ENCODE measurements around the gene SPSB4. TPM values are rescaled to one million over a fixed set of nuclear protein-coding genes. Genes with fewer than 3 reads are reported as not detected.

The SPSB4 gene
- total and polyA plus RNA-seq, 9 donors = 0.07 to 0.57 (median 0.12) TPM; not detected in 5

DNA sequence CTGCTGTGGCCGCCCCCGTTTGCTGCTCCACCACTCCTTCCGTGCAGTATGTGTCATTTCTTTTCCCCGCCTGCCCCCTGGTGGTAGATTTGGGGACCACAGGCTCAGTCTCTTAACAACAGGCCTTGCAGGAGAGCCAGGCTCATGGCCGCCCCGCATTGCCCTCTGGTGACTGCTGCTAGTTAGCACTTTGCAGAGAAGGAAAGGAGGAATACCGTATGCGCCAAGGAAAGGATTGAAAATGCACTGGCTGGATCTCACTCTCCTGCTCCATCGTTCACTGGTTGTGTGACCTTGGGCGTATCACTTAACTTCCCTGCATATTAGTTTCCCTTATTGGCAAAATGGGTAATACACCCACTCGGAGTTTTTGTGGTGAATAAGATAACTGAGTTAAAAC lies 141.2 kb downstream of the SPSB4 start:
- Histone ChIP-seq H3K36me3 (no peaks in the 10 kb centered on the region), H3K4me3 (no peak overlapping the region), H3K9me3 (no peaks in the 10 kb centered on the region), H3K27me3 (no peaks in the 10 kb centered on the region), H3K27ac (no peak overlapping the region), H3K4me1 (ENCODE audit: insufficient read depth) (no peaks in the 10 kb centered on the region)
- 4 to 7% (median 6%) methylated on average over 11 of the region's 11 CpGs for WGBS, 3 donors
- TF ChIP-seq EP300 (IDR thresholded peaks at IDR 0.05) (no peak), POLR2A (IDR thresholded peaks at IDR 0.05) (no peak)
- TF ChIP-seq, protein P1, sequence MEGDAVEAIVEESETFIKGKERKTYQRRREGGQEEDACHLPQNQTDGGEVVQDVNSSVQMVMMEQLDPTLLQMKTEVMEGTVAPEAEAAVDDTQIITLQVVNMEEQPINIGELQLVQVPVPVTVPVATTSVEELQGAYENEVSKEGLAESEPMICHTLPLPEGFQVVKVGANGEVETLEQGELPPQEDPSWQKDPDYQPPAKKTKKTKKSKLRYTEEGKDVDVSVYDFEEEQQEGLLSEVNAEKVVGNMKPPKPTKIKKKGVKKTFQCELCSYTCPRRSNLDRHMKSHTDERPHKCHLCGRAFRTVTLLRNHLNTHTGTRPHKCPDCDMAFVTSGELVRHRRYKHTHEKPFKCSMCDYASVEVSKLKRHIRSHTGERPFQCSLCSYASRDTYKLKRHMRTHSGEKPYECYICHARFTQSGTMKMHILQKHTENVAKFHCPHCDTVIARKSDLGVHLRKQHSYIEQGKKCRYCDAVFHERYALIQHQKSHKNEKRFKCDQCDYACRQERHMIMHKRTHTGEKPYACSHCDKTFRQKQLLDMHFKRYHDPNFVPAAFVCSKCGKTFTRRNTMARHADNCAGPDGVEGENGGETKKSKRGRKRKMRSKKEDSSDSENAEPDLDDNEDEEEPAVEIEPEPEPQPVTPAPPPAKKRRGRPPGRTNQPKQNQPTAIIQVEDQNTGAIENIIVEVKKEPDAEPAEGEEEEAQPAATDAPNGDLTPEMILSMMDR (IDR thresholded peaks at IDR 0.05) = peak; percentile 83 to 98 (median 98)
- intact Hi-C loops (cut with DNase I) = loop anchor here (2.0 to 10.0 kb wide), 4 partner anchors 88 to 195 kb away; no protein-coding TSS in a partner anchor
- peak; percentile 92 to 99 (median 97) for DNase-seq

GRCh38 chr3:141193066-141193830 lies 142.1 kb downstream of the SPSB4 start:
- Histone ChIP-seq H3K27ac (no peak overlapping the region), H3K27me3 (no peaks in the 10 kb centered on the region), H3K9me3 (no peaks in the 10 kb centered on the region), H3K4me3 (no peak overlapping the region), H3K36me3 (no peaks in the 10 kb centered on the region), H3K4me1 (ENCODE audit: insufficient read depth) (no peaks in the 10 kb centered on the region)
- no peak for DNase-seq
- TF ChIP-seq EP300 (IDR thresholded peaks at IDR 0.05) = no peak
- TF ChIP-seq, protein P1 (IDR thresholded peaks at IDR 0.05) = no peak
- TF ChIP-seq POLR2A (IDR thresholded peaks at IDR 0.05) = no peak
- 77 to 79% (median 77%) methylated on average over 13 of the region's 13 CpGs for WGBS, 3 donors
- intact Hi-C loops (cut with DNase I) = loop anchor here (2.0 to 10.0 kb wide), 4 partner anchors 88 to 196 kb away; no protein-coding TSS in a partner anchor

Other genes starting within 250 kb of the SPSB4 start
- gene SLC25A36, start 109.5 kb upstream of the SPSB4 start, total RNA-seq = 10 to 100 TPM; 73.4 to 99.3 (median 76.6) TPM
- gene SLC25A36, start 109.5 kb upstream of the SPSB4 start, polyA plus RNA-seq = 10 to 100 TPM; 34.7 to 45.4 TPM
- 10 to 100 TPM; 10.3 to 23.0 (median 15.7) TPM for gene PXYLP1, start 180.5 kb downstream of the SPSB4 start, total RNA-seq
- gene PXYLP1, start 180.5 kb downstream of the SPSB4 start, polyA plus RNA-seq = 10 to 100 TPM in 1 of 2 donors, 1 to 10 TPM in 1; 6.5 to 17.5 TPM

All from ovary (tissue), 9 donors.